Endothelial cell of umbilical vein (primary cell): ENCODE results near the gene MYL2. TPM values are rescaled to one million over a fixed set of nuclear protein-coding genes. Genes with fewer than 3 reads are reported as not detected.

Experiments
- BruUV-seq: library from RNA; stranded (reverse); fragments of 400-500 nt; replicated peaks from 2 replicates; lab custom pipeline; 2021; lab: Mats Ljungman, UMichigan
- CTCF ChIA-PET: fragments of 300-600, 350-600 bp; sonication (Branson Sonifier 250); formaldehyde crosslinking; loops from one replicate; lab custom pipeline; 2021; ENCODE audit warnings: antibody characterized with exemption, inconsistent platforms; lab: Charles Lee
- POLR2A ChIA-PET: fragments of 300-600, 350-600 bp; sonication (Branson Sonifier 250); formaldehyde crosslinking; loops from one replicate; lab custom pipeline; 2021; ENCODE audit warnings: antibody characterized with exemption, inconsistent platforms; lab: Charles Lee
- DNase-seq: peaks from one replicate; pipeline ENCODE4 v3.0.0-alpha.2; 2011; ENCODE audit warnings: low read depth, low spot score
- FAIRE-seq: peaks from 2 replicates; lab custom pipeline; 2011; peaks lifted over from hg19 to GRCh38; lab: Jason Lieb, UNC
- H2AFZ ChIP-seq: 2 replicates; pipeline ENCODE4 v1.6.0; 2012; ENCODE audit warnings: low read depth, low read length, control low read depth, inconsistent platforms
- H3K27ac ChIP-seq: 2 replicates; pipeline ENCODE4 v1.5.1; 2011; ENCODE audit warnings: low read depth, mild to moderate bottlenecking, control low read depth, low read length, moderate library complexity; ENCODE audit not compliant: insufficient read depth
- H3K27me3 ChIP-seq, 2 experiments: 2 replicates each; pipeline versions ENCODE4 v1.6.0 to v1.6.1; 2011; ENCODE audit warnings: low read length in 2 of 2, mixed read lengths in 1 of 2; ENCODE audit not compliant: control insufficient read depth in 2 of 2, insufficient read depth in 2 of 2
- H3K36me3 ChIP-seq, 2 experiments: 2 replicates in 1 of 2; 3 replicates in 1 of 2; pipeline ENCODE4 v1.5.1; 2011; ENCODE audit warnings: low read length in 2 of 2, mild to moderate bottlenecking in 1 of 2, moderate library complexity in 1 of 2; ENCODE audit not compliant: control insufficient read depth in 2 of 2, insufficient read depth in 2 of 2; ENCODE audit errors: extremely low read depth in 1 of 2
- H3K4me1 ChIP-seq: 3 replicates; pipeline ENCODE4 v1.5.1; 2011; ENCODE audit warnings: mild to moderate bottlenecking, low read length; ENCODE audit not compliant: control insufficient read depth, insufficient read depth; ENCODE audit errors: extremely low read depth
- H3K4me2 ChIP-seq: 2 replicates; pipeline ENCODE4 v1.6.1; 2011; ENCODE audit warnings: low read length, control low read depth, mixed read lengths; ENCODE audit not compliant: insufficient read depth
- H3K4me3 ChIP-seq, 3 experiments: fragments of 200-600 bp in 1 of 3; sonication (generic), shearing (Covaris generic) in 1 of 3; replicated peaks in 1 of 3; 2 replicates each; pipeline ENCODE4 v1.5.1; 2011 to 2016; ENCODE audit warnings: control low read depth in 3 of 3, low read length in 3 of 3, mild to moderate bottlenecking in 2 of 3, inconsistent platforms in 1 of 3, low read depth in 1 of 3, moderate library complexity in 1 of 3; ENCODE audit not compliant: insufficient read depth in 1 of 3
- H3K79me2 ChIP-seq: 2 replicates; pipeline ENCODE4 v1.6.0; 2012; ENCODE audit warnings: low read length, inconsistent platforms; ENCODE audit not compliant: control insufficient read depth, insufficient read depth
- H3K9ac ChIP-seq: replicated peaks from 2 replicates; pipeline ENCODE3; 2011; ENCODE audit warnings: low read length, control low read depth; ENCODE audit not compliant: insufficient read depth; ENCODE audit errors: extremely low read depth
- H3K9me1 ChIP-seq: replicated peaks from 3 replicates; pipeline ENCODE4 v1.6.0; 2011; ENCODE audit warnings: mild to moderate bottlenecking, low read length; ENCODE audit not compliant: control insufficient read depth, insufficient read depth; ENCODE audit errors: extremely low read depth
- H3K9me3 ChIP-seq: replicated peaks from 2 replicates; pipeline ENCODE4 v1.5.1; 2012; ENCODE audit warnings: low read length, inconsistent platforms; ENCODE audit not compliant: control insufficient read depth, insufficient read depth
- H4K20me1 ChIP-seq: replicated peaks from 2 replicates; pipeline ENCODE3; 2011; ENCODE audit warnings: mild to moderate bottlenecking, low read length; ENCODE audit not compliant: control insufficient read depth, insufficient read depth; ENCODE audit errors: extremely low read depth
- EZH2 ChIP-seq: IDR thresholded peaks from 2 replicates; pipeline ENCODE4 v1.6.1; 2012; ENCODE audit warnings: borderline replicate concordance, low read depth, mild to moderate bottlenecking, moderate library complexity, low read length, inconsistent platforms; ENCODE audit not compliant: severe bottlenecking
- FOS ChIP-seq: IDR thresholded peaks from 2 replicates; pipeline ENCODE4 v1.6.1; 2011; ENCODE audit warnings: mild to moderate bottlenecking, low read length, moderate library complexity, borderline replicate concordance; ENCODE audit not compliant: insufficient read depth
- GATA2 ChIP-seq: IDR thresholded peaks from 2 replicates; pipeline ENCODE4 v1.7.0; 2011; ENCODE audit warnings: low read depth, mild to moderate bottlenecking, moderate library complexity, mixed read lengths, low read length; ENCODE audit not compliant: insufficient read length, insufficient read depth
- JUN ChIP-seq: IDR thresholded peaks from 2 replicates; pipeline ENCODE4 v1.6.1; 2011; ENCODE audit warnings: borderline replicate concordance, low read depth; ENCODE audit not compliant: insufficient read length, insufficient read depth
- MYC ChIP-seq: IDR thresholded peaks from one replicate; pipeline ENCODE4 v1.6.1; 2011; ENCODE audit warnings: mild to moderate bottlenecking, low read depth, low read length
- POLR2A ChIP-seq: IDR thresholded peaks from 2 replicates; pipeline ENCODE4 v1.6.1; 2012; ENCODE audit warnings: low read depth, mild to moderate bottlenecking, control low read depth, low read length
- POLR2AphosphoS5 ChIP-seq: IDR thresholded peaks from 2 replicates; pipeline ENCODE4 v1.6.1; 2012; ENCODE audit warnings: low read depth, mild to moderate bottlenecking, control low read depth, low read length, moderate library complexity; ENCODE audit not compliant: insufficient read depth
- dilution Hi-C: fragments of 300-500 bp; cut with MboI; formaldehyde crosslinking; loops from one replicate; pipeline ENCODE4 v1.15.0; 2019; ENCODE audit warnings: low sequenced_read_pairs; ENCODE audit not compliant: extremely low pct_ligation_motif_present
- intact Hi-C: fragments of 100-400 bp; cut with micrococcal nuclease; formaldehyde crosslinking; loops from one replicate; pipeline ENCODE4 v1.10.0; 2022
- polyA plus RNA-seq, 4 experiments: library from polyadenylated mRNA; depleted of rRNA in 3 of 4; stranded (reverse) in 3 of 4; unstranded in 1 of 4; fragments of >200 nt; gene quantifications; 2 replicates each; pipeline versions ENCODE4 v1.2.1 to v1.2.3, GENCODE V29; 2011 to 2012; ENCODE audit warnings: missing spikeins in 1 of 4
- total RNA-seq: library from RNA; stranded (reverse); gene quantifications from 2 replicates; pipeline ENCODE4 v1.2.3, GENCODE V29; 2021
- TF ChIP-seq, protein P1 (sequence below): IDR thresholded peaks from 2 replicates; pipeline ENCODE4 v1.6.1; 2011; ENCODE audit not compliant: insufficient read depth, insufficient read length
- TF ChIP-seq, protein P2 (sequence below), 2 donors: IDR thresholded peaks; 1 replicate in 1 of 2; 2 replicates in 1 of 2; pipeline ENCODE4 v1.5.1; 2011; ENCODE audit warnings: low read length in 2 of 2, mild to moderate bottlenecking in 2 of 2, moderate library complexity in 2 of 2, control low read depth in 1 of 2, inconsistent platforms in 1 of 2, low read depth in 1 of 2; ENCODE audit not compliant: insufficient read depth in 1 of 2; ENCODE audit errors: extremely low read depth in 1 of 2

MYL2 gene
- total and polyA plus RNA-seq, 2 donors (not counting 3 experiments of a cell fraction or from before 2014, with no cell fraction given) = 0.93 TPM; not detected in 1

DNA sequence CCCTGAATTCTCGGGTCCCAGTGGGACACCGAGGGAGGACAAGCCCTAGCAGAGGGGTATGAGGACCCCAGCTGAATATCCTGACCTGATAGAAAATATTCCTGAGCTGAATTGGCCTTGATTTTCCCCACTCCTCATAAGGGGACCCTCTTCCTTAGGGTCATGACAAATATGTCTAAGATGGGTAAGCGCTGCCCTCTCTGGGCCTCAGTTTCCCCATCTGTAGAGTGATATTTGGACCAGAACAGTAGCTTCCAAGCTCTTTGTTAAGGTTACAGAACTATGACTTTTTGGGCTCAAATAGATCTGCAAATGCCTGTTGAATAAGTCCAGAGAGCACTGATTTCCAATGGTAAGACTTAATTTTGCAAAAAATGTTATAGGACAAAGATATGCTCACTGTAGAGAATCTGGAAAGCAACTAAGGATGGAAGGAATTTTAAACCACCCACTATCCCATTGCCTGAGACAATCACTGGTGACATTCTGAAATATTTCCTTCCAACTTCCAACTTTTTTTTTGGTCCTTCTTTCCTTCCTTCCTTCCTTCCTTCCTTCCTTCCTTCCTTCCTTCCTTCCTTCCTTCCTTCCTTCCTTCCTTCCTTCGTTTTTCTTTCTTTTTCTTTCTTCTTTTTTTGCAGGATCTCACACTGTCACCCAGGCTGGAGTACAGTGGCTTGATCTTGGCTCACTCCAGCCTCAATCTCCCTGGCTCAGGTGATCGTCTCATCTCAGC lies 32.0 kb downstream of the MYL2 start:
- Histone ChIP-seq H3K36me3 (no peaks in the 10 kb centered on the region), H3K4me1 (peaks cover 5% of the 10 kb centered on the region), H3K27ac (no peak overlapping the region), H3K4me2 (no peak overlapping the region), H3K4me3 (no peak overlapping the region), H3K79me2 (no peaks in the 10 kb centered on the region), H3K9me1 (no peaks in the 10 kb centered on the region), H3K27me3 (peaks cover 0 to 3% of the 10 kb centered on the region in 2 experiments), H3K9ac (no peak overlapping the region), H2AFZ (no peak overlapping the region), H4K20me1 (no peaks in the 10 kb centered on the region), H3K9me3 (no peaks in the 10 kb centered on the region)
- CTCF ChIA-PET = interaction anchor here (0.6 to 1.6 kb wide), 34 partner anchors 9 to 786 kb away, joined by 3 to 26 read pairs (median 5); partner anchors contain the start of genes ARPC3, CCDC63, PPP1CC and TCTN1
- dilution Hi-C loops = no loop called here
- no peak for DNase-seq
- POLR2A ChIA-PET = no interaction called here
- no TSS peak for BruUV-seq
- no peak for TF ChIP-seq GATA2
- TF ChIP-seq, protein P1, sequence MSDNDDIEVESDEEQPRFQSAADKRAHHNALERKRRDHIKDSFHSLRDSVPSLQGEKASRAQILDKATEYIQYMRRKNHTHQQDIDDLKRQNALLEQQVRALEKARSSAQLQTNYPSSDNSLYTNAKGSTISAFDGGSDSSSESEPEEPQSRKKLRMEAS = no peak
- TF ChIP-seq POLR2AphosphoS5 = no peak
- TF ChIP-seq MYC = no peak
- no peak for TF ChIP-seq POLR2A
- no peak for TF ChIP-seq FOS
- no peak for TF ChIP-seq JUN
- TF ChIP-seq, protein P2, sequence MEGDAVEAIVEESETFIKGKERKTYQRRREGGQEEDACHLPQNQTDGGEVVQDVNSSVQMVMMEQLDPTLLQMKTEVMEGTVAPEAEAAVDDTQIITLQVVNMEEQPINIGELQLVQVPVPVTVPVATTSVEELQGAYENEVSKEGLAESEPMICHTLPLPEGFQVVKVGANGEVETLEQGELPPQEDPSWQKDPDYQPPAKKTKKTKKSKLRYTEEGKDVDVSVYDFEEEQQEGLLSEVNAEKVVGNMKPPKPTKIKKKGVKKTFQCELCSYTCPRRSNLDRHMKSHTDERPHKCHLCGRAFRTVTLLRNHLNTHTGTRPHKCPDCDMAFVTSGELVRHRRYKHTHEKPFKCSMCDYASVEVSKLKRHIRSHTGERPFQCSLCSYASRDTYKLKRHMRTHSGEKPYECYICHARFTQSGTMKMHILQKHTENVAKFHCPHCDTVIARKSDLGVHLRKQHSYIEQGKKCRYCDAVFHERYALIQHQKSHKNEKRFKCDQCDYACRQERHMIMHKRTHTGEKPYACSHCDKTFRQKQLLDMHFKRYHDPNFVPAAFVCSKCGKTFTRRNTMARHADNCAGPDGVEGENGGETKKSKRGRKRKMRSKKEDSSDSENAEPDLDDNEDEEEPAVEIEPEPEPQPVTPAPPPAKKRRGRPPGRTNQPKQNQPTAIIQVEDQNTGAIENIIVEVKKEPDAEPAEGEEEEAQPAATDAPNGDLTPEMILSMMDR (IDR thresholded peaks at IDR 0.05; ENCODE audit: extremely low read depth in 1 of 2, insufficient read depth in 1 of 2, low read depth in 1 of 2, low read length in 2 of 2) = no peak
- no peak for TF ChIP-seq EZH2
- intact Hi-C loops = loop anchor here (1.0 to 5.0 kb wide), 6 partner anchors 62 to 436 kb away; partner anchors contain the start of genes ARPC3 and PPP1CC
- no peak for FAIRE-seq
